Measurements from ENCODE around the gene PPP1R3E. TPM values are rescaled to one million over a fixed set of nuclear protein-coding genes. Genes with fewer than 3 reads are reported as not detected.

The PPP1R3E gene
- total RNA-seq, 2 experiments from 2014 or later, result 43.9 to 47.9 TPM

- ATAC-seq, result no peak
- Mint-ChIP-seq H3K27ac (no peak overlapping the region), H3K27me3 (no peaks in the 10 kb centered on the region), H3K36me3 (ENCODE audit: low read depth) (peaks cover 3% of the 10 kb centered on the region), H3K4me1 (ENCODE audit: low read depth) (peaks cover 6% of the 10 kb centered on the region), H3K4me3 (no peak overlapping the region), H3K9me3 (no peaks in the 10 kb centered on the region)
- TF ChIP-seq CTCF (IDR thresholded peaks at IDR 0.05), result no peak
- intact Hi-C loops (cut with micrococcal nuclease), result no loop called here
- no peak for DNase-seq
- ChIA-PET POLR2A (interaction anchor here (7.5 kb wide), 1 partner anchor 13 kb away, joined by 139 read pairs; the partner anchor contains the start of gene PPP1R3E), CTCF (interaction anchor here (7.4 kb wide), 1 partner anchor 14 kb away, joined by 78 read pairs; the partner anchor contains the start of gene PPP1R3E)
These were observed 13.6 kb upstream of the PPP1R3E start for GRCh38 chr14:23316300-23316699.

GRCh38 chr14:23310546-23310945, 7.9 kb upstream of the PPP1R3E start:
- ATAC-seq (no peak), DNase-seq (no peak)
- ChIA-PET POLR2A (interaction anchor here (1.5 to 6.4 kb wide), 3 partner anchors 8 to 12 kb away, joined by 5 to 40 read pairs (median 10); partner anchors contain the start of genes PABPN1 and PPP1R3E), CTCF (interaction anchor here (0.9 to 1.5 kb wide), 2 partner anchors 10 to 190 kb away, joined by 5 read pairs; partner anchors contain the start of gene PABPN1)
- Mint-ChIP-seq H3K27ac (no peak overlapping the region), H3K36me3 (ENCODE audit: low read depth) (no peaks in the 10 kb centered on the region), H3K4me1 (ENCODE audit: low read depth) (no peaks in the 10 kb centered on the region), H3K27me3 (peaks cover 20% of the 10 kb centered on the region), H3K4me3 (no peak overlapping the region), H3K9me3 (no peaks in the 10 kb centered on the region)
- intact Hi-C loops (cut with micrococcal nuclease), result no loop called here
- TF ChIP-seq CTCF (IDR thresholded peaks at IDR 0.05), result no peak

- ChIA-PET POLR2A (interaction anchor here (6.4 kb wide), 1 partner anchor 13 kb away, joined by 40 read pairs; the partner anchor contains the start of gene PABPN1), CTCF (interaction anchor here (1.1 to 2.3 kb wide), 2 partner anchors 8 to 13 kb away, joined by 3 to 7 read pairs; partner anchors contain the start of gene PABPN1)
- no peaks in the 10 kb centered on the region for H3K4me1 Mint-ChIP-seq (ENCODE audit: low read depth)
- H3K9me3 Mint-ChIP-seq, result no peaks in the 10 kb centered on the region
- intact Hi-C loops (cut with micrococcal nuclease), result no loop called here
- H3K27me3 Mint-ChIP-seq, result peaks cover 25% of the 10 kb centered on the region
- no peak overlapping the region for H3K27ac Mint-ChIP-seq
- no peak for DNase-seq
- no peak for ATAC-seq
- TF ChIP-seq CTCF (IDR thresholded peaks at IDR 0.05), result no peak
- H3K4me3 Mint-ChIP-seq, result no peak overlapping the region
- H3K36me3 Mint-ChIP-seq (ENCODE audit: low read depth), result no peaks in the 10 kb centered on the region
These were observed 6.2 kb upstream of the PPP1R3E start for GRCh38 chr14:23308721-23309445.

- H3K9me3 Mint-ChIP-seq, result no peaks in the 10 kb centered on the region
These were observed 5.3 kb upstream of the PPP1R3E start for GRCh38 chr14:23307687-23308644.

More at GRCh38 chr14:23307687-23308644, 5.3 kb upstream of the PPP1R3E start:
- ChIA-PET POLR2A (interaction anchor here (6.4 kb wide), 1 partner anchor 14 kb away, joined by 40 read pairs; the partner anchor contains the start of gene PABPN1), CTCF (interaction anchor here (2.3 kb wide), 1 partner anchor 13 kb away, joined by 7 read pairs; the partner anchor contains the start of gene PABPN1)
- intact Hi-C loops (cut with micrococcal nuclease), result no loop called here
- H3K27ac Mint-ChIP-seq, result no peak overlapping the region
- no peak for TF ChIP-seq CTCF (IDR thresholded peaks at IDR 0.05)
- H3K4me3 Mint-ChIP-seq, result no peak overlapping the region
- H3K4me1 Mint-ChIP-seq (ENCODE audit: low read depth), result peaks cover 6% of the 10 kb centered on the region
- ATAC-seq, result no peak
- H3K27me3 Mint-ChIP-seq, result peaks cover 25% of the 10 kb centered on the region
- H3K36me3 Mint-ChIP-seq (ENCODE audit: low read depth), result no peaks in the 10 kb centered on the region
- DNase-seq, result no peak

All from activated CD8-positive, alpha-beta T cell treated with anti-CD3 and anti-CD28 coated beads for 36 hours (primary cell).